ENCODE data around the gene ZNF101.

The ZNF101 gene

DNA sequence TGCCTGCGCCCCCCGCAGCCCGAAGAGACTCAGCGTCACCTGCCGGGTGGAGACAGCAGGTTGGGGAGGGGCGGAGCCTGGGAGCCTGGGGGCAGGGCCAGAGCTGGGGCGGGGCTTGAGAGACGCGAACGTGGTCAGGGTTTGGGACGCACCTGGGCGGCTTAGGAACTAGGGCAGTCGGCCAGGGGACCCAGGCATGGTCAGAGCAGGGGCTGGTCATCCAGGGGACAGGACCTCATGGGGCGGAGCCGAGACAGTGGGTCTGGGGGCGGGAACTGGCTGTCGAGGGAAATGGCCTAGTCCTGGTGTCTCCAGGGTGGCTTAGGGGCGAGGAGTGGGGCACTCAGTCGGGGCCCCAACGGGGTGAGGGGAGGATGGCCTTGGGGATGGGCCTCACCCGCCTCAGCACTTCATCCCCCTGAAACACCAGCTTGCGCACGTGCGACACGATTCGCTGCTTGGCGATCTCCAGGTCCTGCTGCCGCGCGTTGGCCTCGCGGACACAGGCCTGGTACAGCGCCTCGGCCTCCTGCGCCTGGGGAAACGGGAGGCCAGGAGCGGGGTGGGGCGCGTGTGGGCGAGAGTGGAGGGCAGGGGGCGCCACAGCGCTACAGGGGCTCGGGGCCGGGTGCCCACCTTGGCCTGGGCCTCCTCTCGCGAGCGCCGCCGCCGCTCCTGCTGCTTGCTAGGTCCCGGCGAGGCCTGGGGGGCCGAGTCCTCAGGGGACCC is 31.0 kb upstream of the ZNF101 start:
- no peak for DNase-seq (ENCODE audit: low read depth in 2 of 3, low spot score in 1 of 3)

DNA sequence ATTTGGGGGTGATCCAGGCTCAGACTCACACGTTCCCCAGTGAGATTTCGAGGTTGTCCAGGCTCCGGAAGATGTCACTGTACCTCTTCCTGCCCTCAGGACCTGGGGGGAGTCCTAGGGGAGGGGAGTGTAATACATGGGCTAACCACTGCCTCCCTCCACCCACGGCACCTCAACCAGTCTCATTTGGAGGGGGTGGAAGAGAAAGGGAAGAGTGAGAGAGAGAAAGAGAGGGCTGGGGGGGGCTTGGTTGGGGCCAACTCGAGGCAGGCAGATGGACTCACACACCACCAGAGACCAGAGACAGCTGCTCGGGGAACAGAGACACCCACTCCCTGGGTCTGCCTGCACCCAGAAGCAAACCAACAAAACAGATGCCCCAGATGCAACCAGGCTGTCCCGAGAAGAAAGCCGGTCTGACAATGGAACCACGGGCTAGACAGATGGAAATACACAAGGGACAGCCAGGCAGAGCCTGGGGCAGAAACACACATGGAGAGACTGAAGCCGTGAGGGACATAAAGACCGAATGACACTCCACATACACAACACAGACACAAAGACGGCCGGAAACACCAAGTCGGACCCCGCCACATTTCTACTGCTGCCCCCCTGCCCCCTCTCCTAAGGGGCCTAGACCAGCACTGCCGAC is 26.0 kb upstream of the ZNF101 start:
- DNase-seq (ENCODE audit: low read depth in 2 of 3, low spot score in 1 of 3), result no peak

DNA sequence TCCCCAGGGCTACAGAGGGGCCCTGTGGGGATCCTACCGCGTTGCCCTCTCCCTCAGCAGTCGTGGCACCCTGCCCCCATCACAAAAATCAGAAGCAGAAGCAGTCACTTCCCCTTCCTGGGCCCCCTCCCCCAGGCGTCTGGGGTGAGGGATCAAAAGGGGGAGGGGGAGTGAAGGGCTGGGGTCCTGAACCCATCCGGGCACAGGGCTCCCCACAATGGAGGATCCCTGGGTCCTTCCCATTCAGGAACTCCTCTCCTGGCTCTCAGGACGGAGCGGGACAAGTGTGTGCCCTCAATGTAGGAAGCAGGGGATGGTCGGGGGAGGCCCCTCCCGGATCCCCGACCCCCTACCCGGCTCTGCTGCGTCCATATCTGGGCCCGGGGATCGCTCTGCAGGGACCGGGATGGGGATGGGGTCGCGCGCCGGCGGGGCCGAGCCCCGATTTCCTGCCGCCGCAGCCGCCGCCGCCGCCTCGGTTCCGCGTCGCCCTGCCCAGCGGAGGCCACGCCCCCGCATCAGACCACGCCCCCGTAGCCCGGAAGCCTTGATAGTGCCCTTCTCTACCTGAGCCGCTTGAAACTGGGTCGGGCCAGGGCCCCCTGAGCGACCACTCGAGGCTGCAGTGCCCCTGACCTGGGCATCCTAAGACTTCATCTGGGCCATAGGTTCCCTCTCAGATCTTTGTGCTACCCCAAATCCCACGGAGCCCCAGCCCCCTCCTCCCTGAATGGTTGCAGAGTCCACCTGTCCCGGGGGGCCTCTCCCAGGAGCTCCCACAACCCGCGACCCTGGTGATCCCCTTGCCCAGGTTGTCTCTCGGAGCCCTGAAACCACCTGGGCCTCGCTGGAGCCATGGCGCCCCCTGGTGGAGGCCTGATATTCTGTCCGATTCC is 25.2 kb upstream of the ZNF101 start, which contains the start of gene GMIP:
GMIP (minus strand) TSS at position 500 of the 896 bp plus-strand sequence; CDS start at position 372, 128 bp downstream.
- peak; percentile 67 to 85 (median 78) for DNase-seq (ENCODE audit: low read depth in 2 of 3, low spot score in 1 of 3)

DNA sequence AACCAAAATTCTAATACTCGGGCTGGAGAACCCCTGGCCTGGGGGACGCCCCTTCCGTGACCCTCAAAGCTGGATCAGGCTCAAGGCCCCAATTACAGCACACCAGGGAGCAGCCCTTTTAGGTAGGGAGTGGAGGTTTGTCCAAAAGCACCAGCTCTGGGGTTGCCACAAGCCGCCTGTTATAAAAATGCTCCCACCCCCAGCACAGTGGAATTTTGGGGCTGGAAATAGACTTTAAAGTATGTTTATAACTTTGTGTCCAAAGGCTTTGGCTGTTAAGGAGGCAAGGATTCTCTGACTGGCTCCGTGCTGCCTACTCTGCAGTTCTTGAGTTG is 24.6 kb upstream of the ZNF101 start:
- no peak for DNase-seq (ENCODE audit: low read depth in 2 of 3, low spot score in 1 of 3)

DNA sequence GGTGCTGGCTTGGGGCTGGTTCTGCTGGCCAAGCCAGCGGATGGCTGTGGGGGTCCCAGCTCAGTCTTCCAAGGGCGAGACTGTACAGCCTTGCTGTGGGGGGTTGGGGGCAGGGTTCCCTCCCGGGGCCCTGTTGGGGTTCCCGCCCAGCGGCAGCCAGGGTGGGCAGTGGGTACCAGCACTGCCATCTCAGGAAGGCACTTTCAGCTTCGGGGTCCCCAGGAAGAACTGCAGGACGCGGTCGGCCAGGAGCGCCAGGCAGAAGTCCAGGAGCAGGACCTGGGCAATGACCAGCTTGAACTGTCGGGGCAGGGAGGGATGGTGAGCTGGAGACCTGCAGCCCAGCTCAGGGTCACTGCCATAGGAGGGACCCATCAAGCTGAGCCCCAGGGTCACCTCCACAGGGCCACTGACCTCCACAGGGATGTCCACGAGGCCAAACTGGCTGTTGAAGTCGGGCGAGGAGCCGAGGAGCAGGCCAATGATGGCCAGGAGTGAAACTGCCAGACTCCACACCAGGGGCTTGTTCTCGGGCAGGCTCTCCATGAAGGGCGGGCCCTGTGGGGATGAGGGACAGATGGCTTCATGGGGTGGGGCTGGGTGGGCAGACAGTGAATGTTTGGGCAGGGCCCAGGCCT is 23.3 kb upstream of the ZNF101 start:
- DNase-seq (ENCODE audit: low read depth in 2 of 3, low spot score in 1 of 3), result no peak

DNA sequence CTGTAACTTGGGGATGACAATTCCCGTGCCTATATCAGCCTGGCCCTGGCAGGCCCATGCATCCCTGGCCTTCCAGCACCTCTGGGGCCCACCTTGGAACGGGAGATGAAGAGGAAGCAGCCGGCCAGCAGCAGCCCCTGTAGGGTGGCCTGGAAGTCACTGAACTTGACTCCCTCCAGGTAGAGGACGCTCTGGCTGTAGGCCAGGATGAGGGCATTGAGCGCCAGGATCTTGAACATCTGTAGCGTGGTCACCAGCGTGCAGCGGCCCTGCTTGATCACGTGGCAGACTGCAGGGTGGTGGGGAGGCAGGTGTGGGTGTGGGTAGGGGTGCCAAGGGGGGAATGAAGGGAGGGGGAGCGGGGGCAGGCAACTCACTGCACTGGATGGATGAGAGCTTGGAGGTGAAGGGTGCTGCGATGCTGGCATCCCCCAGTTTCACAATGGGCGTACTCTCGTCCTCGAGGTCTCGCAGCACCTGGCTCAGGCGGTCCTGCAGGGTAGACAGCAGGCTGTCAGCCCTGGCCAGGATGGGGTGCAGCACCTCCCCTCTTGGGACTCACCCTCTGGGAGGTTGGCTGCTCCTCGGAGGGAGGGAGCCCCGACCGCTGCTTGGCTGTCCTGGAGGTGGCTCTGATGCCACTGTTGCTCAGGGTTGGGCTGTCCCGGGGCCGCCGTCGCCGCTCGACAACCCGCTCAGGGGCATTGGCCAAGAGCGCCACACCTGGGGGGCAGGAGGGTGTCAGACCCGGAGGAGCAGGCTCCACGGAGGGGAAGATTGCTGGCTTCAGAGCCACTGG is 21.4 kb upstream of the ZNF101 start:
- no peak for DNase-seq (ENCODE audit: low read depth in 2 of 3, low spot score in 1 of 3)

DNA sequence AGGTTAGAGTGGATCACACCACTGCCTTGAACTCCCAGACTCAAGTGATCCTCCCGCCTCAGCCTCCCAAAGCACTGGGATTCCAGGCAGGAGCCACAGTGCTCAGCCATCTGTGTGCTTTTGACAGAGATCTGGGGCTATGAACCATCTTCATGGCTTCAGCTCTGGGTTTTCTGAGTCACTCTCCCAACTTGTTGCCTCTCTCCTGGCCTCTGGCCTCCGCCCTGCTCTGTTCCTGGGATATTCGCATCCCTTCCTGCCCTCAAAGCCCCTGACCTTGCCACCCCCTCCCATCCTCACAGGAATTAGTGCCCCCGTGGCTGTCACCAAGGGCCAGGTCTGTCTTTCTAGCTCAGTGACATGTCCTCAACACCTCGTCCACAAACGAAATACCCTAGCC is 19.5 kb upstream of the ZNF101 start:
- no peak for DNase-seq (ENCODE audit: low read depth in 2 of 3, low spot score in 1 of 3)

DNA sequence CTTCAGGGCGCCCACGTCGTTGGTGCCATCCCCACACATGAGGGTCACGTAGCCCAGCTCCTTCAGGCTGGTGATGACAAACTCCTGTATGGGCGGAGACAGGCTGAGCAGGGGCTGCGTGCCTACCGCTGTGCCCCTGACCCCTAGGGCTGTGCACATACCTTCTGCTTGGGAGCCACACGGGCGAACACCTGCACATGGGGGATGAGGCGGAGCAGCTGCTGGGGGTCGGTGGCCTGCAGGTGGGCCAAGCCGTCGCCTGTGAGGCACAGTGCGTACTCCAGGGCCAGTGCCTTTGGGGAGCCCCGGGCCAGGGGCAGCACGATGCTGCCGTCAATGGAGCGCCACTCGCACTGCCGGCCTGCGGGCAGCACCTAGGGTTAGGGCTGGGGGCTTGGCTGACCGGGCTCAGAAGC is 19.1 kb upstream of the ZNF101 start:
- no peak for DNase-seq (ENCODE audit: low read depth in 2 of 3, low spot score in 1 of 3)

DNA sequence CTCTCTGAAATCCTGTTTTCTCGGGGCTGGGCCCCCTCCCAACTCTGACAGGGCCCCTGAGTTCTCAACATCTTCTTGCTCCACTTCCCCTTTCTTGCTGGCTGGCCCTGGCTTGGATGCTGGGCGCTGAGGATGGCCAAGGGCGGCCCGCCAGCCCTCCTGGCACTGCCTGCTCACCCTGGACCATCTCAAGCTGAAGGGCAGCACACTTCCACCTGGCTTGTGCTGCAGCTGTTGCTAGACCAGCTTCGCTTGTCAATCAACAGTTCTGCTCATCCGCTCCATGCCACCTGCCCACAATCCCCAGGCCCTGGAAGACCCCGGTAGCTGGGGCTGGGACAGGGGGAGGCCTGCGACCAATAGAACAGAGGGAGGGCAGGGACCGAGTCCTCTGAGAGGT is 18.3 kb upstream of the ZNF101 start:
- DNase-seq (ENCODE audit: low read depth in 2 of 3, low spot score in 1 of 3), result no peak

DNA sequence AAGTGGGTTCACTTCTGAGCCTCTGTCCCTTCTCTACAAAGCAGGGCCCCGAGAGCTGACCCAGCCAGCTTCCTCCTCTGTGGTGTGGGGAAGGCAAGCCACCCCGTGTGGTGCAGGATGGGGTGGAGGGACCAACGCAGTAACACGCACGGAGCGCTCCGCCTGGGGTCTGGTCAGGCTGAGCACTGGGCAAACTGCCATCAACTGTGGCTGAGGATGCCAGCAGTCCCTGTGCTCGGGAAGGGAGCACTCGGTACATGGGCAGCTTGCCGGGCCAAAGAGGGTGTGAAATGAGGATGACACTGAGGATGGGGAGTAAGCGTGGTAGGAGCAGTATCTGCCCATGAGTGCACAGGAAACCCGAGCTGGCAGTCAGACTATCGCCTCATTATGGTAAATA is 17.6 kb upstream of the ZNF101 start:
- no peak for DNase-seq (ENCODE audit: low read depth in 2 of 3, low spot score in 1 of 3)

DNA sequence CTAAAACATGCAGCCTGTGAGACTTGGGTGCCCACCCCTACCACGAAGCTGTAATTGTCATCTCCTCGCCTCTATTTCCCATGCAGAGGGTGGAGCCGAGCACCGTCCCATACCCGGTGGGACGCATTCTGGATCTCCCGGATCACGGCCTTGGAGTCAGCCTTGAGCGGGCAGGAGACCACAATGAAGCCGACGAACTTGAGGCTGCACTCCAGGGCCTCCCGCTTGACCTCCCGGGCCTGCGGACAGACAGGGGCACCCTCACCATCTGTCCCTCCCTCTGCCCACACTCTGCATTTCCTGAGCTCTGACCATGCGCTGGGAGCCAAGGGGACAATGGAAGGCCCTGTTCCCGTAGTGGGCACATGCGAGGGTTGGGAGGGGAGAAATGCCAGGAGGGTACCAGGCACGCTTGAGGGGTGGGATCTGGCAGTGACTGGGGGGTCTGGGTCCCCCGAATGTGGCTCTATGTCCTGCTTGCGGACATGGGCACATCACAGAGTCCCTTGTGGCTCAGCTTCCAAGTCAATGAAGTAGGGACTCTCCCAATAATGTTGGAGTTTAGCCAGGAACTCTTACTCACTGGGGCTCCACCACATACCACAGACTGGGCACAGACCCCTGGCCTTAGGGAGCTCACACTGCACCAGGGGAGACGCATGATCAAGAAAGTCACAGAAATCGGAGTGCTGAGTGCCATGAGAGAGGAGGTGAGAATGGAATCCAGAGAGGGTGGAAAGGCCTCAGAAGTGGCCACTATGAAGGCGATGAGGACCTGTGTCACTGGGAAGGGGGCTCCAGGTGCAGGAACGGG is 15.9 kb upstream of the ZNF101 start:
- no peak for DNase-seq (ENCODE audit: low read depth in 2 of 3, low spot score in 1 of 3)

DNA sequence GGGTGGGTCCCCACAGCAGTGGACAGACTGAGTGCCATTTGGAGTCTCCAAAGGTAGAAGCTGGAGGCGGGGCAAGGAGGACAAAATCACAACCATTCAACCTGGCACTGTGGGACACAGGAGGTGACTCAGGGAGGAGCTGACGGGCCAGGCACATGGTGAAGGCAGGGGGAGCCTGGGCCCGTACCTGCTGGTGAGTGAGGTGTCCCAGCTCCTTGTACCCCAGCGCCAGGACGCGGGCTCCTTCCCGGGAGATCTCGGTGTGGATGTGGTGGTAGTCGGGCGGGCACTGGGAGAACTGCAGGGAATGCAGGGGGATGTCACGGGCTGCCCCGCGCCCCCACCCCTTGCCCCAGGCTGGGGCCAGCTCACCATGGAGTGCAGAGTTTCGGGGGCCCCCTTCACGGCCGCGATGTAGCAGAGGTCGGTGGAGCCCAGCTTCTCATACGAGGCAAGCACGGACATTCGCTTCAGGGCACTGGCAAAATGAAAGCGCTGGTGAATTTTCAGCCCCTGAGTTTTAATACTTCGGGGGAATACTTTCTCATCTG is 15.0 kb upstream of the ZNF101 start:
- DNase-seq (ENCODE audit: low read depth in 2 of 3, low spot score in 1 of 3), result no peak

DNA sequence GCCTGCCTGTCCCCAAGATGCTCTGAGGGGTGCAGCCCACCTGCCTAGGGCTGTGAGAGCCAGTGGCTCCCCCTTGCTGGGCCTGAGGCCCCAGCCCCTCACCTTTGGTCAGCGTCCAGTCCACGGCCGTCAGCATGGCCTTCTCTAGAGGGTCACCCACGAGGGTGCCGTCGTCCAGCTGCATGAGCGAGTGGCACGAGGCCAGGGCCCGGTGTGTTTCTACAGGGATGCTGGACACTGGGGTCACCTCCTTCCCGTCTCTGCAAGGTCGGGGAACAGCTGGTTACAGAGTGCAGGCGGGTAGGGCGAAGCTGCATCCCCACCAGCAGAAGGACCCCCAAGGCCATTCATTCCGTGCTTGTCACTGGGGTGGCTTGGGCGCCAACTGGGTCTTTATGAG is 14.2 kb upstream of the ZNF101 start:
- no peak for DNase-seq (ENCODE audit: low read depth in 2 of 3, low spot score in 1 of 3)

DNA sequence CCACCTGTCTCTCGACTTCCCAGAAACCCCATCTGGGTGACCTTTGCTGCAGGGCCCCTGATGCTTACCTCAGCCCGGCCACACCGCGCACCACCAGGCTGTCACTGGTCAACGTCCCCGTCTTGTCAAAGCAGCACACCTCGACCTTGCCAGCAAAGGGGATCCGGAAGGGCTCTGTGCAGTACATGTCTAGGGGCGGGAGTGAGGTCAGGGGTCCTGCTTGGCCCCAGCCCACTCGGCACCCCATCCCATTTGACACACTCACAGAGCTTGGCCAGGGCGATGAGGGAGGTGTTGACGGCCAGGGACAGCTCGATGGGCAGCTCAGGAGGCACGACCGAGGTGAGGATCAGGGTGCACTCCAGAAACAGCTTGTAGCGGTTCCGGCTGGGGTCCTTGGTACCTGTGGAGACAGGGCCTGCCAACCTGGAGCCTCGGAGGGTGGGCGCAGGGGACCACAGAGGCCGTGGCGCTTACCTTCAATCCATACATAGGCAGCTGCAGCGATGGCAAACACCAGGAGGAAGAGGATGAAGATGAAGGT is 13.5 kb upstream of the ZNF101 start:
- DNase-seq (ENCODE audit: low read depth in 2 of 3, low spot score in 1 of 3), result no peak

DNA sequence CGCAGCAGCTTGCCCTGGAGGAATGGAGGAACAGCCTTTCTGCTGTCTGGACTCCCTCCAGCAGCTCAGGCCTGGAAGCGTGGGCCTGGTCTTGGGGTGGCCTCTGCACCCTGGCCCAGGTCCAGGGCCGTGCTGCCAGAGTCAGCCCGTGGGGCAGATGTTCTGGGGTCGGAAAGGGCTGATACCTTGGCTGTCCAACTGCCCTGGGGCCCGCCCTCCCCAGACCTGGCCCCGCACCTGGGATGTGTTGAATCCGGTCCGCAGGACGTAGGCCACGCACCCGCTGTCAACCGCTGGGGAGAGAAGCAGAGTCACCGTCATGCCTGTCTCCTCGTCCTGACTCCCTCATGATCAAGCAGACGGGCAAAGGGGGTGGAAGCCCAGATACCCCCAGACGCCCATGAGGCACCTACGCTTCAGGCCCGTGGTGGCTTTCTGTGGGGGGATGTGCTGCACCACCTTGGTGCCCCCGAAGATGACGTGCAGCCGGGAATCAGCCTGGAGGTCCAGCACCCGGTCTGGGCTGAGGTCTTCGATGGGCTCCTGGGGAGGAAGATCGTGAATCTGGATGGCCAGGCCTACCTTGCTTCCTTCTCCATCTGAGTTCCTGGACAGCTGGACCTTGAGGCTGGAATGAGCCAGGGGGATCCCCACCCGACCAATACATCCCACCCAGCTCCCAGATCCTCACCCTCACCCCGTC is 12.8 kb upstream of the ZNF101 start:
- no peak for DNase-seq (ENCODE audit: low read depth in 2 of 3, low spot score in 1 of 3)

DNA sequence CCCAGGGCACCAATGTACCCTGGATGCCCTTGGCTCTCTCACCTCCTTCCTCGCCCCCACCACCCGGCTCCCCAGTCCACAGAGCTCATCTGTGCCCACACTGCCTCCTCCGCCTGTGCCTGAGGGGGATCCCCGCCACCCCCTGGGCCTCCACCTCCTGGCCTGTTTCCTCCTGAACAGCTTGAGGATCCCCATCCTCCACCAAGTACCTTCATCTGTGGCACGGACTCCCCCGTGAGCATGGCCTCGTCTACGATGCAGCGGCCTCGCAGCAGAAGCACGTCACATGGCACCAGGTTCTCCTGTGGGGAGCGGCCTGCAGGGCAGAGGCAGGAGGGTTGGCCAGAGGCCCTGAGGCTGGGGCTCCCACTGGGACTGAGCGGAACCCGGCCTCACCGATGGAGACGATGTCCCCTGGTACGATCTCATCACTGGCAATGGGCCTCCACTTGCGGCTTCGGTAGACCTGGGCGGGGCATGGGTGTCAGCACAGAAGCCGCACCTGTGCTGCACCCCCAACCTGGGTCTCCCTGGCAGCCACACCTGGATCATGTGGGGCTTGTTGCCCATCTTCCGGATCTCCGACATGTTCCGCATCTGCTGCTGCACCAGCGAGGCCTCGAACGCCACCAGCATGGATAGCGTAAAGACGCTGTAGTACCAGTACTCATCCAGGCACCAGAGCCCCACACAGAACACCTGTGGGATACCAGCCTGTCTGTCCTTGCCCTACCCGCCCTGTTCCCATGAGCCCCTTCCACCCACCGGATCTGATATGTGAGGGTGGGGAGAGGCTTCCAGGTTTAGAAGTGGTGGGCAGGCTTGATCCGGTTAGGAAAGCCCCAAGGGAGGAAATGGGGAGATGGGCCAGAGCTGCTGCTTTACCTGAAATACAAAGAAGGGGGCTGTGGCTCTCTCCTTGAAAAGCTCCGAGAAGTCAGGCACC is 11.9 kb upstream of the ZNF101 start:
- DNase-seq (ENCODE audit: low read depth in 2 of 3, low spot score in 1 of 3), result no peak

DNA sequence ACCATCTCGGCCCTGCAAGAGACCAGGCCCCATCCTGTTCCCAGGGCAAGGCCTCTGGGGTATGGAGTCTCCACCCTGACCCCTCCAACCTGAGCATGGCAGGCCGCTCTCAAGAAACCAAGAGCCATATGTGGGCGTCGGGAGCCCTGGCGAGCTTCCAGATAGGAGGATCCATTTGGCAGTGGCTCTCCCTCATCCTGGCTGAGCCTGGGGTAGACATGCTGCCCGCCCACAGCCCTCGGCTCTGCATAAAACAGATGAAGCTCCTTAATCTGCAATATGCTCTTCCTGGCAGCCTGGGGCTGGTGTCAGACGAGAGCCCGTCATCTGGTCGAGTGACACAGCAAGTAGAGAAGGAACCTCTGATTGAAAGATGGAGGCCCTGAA is 11.2 kb upstream of the ZNF101 start:
- no peak for DNase-seq (ENCODE audit: low read depth in 2 of 3, low spot score in 1 of 3)
